B cell (primary cell): ENCODE results near the gene BMP8A. TPM values are rescaled to one million over a fixed set of nuclear protein-coding genes. Genes with fewer than 3 reads are reported as not detected.

Source experiments
- ATAC-seq: fragments of 200-7000 bp; cut with Tn5 transposase; one replicate; pipeline ENCODE4 v1.10.0; 2021; ENCODE audit warnings: low read depth, mild to moderate bottlenecking, moderate number of reproducible peaks, moderate library complexity
- CTCF ChIA-PET: fragments of 350-600 bp; sonication (Branson Sonifier 250); formaldehyde crosslinking; loops from one replicate; lab custom pipeline; 2021; ENCODE audit warnings: antibody characterized with exemption, inconsistent platforms; lab: Charles Lee
- POLR2A ChIA-PET: fragments of 350-600 bp; sonication (Branson Sonifier 250); formaldehyde crosslinking; loops from one replicate; lab custom pipeline; 2021; ENCODE audit warnings: antibody characterized with exemption; lab: Charles Lee
- DNase-seq: peaks from one replicate; pipeline ENCODE4 v3.0.0; 2013
- H2AFZ ChIP-seq: 2 replicates; pipeline ENCODE4 v1.6.1; 2012; ENCODE audit warnings: mild to moderate bottlenecking, low read depth, low read length; ENCODE audit not compliant: insufficient read depth, poor library complexity, severe bottlenecking
- H3K27ac ChIP-seq, 2 donors: 1 replicate in 1 of 2; 2 replicates in 1 of 2; pipeline ENCODE4 v1.5.1; 2012 to 2013; ENCODE audit warnings: low read length in 2 of 2, mild to moderate bottlenecking in 2 of 2, moderate library complexity in 1 of 2
- H3K27me3 ChIP-seq, 4 experiments: fragments of 200-600 bp in 1 of 4; sonication (generic) in 1 of 4; replicated peaks in 1 of 4; 1 replicate in 2 of 4; 2 replicates in 2 of 4; pipeline versions ENCODE4 v1.6.1 to v1.7.0; 2013 to 2016; ENCODE audit warnings: low read length in 3 of 4, mild to moderate bottlenecking in 2 of 4, mixed read lengths in 1 of 4, moderate library complexity in 1 of 4; ENCODE audit not compliant: insufficient read depth in 4 of 4, control insufficient read depth in 3 of 4; ENCODE audit errors: control extremely low read depth in 1 of 4
- H3K36me3 ChIP-seq, 2 experiments: replicated peaks in 1 of 2; 1 replicate in 1 of 2; 2 replicates in 1 of 2; pipeline versions ENCODE4 v1.6.1 to v1.7.1; 2013; ENCODE audit warnings: low read length in 1 of 2; ENCODE audit not compliant: insufficient read depth in 2 of 2, control insufficient read depth in 1 of 2; ENCODE audit errors: control extremely low read depth in 1 of 2, extremely low read depth in 1 of 2
- H3K4me1 ChIP-seq, 2 donors: fragments of 200-600 bp in 1 of 2; sonication (generic) in 1 of 2; 1 replicate in 1 of 2; 2 replicates in 1 of 2; pipeline versions ENCODE4 v1.5.1 to v1.6.1; 2013 to 2017; ENCODE audit warnings: low read length in 2 of 2; ENCODE audit not compliant: control insufficient read depth in 2 of 2, insufficient read depth in 2 of 2
- H3K4me2 ChIP-seq: replicated peaks from 2 replicates; pipeline ENCODE3; 2012; ENCODE audit warnings: mild to moderate bottlenecking, low read depth, low read length; ENCODE audit not compliant: poor library complexity, severe bottlenecking
- H3K4me3 ChIP-seq, 5 experiments: fragments of 200-600 bp in 1 of 5; sonication (generic) in 1 of 5; 1 replicate in 3 of 5; 2 replicates in 2 of 5; pipeline versions ENCODE4 v1.5.1 to v1.7.0; 2011 to 2016; ENCODE audit warnings: low read length in 4 of 5, mild to moderate bottlenecking in 4 of 5, low read depth in 2 of 5, control low read depth in 1 of 5, moderate library complexity in 1 of 5; ENCODE audit not compliant: insufficient read depth in 1 of 5; ENCODE audit errors: control extremely low read depth in 1 of 5, extremely low read depth in 1 of 5
- H3K79me2 ChIP-seq: fragments of 200-600 bp; sonication (generic); one replicate; pipeline ENCODE4 v1.6.0; 2016; ENCODE audit warnings: low read length; ENCODE audit not compliant: control insufficient read depth, insufficient read depth
- H3K9ac ChIP-seq: fragments of 200-600 bp; sonication (generic); 2 replicates; pipeline ENCODE4 v1.6.1; 2017; ENCODE audit warnings: mild to moderate bottlenecking, low read length, moderate library complexity
- H3K9me3 ChIP-seq, 3 donors: one replicate each; pipeline versions ENCODE4 v1.6.1 to v1.7.1; 2013; ENCODE audit warnings: low read length in 2 of 3; ENCODE audit not compliant: control insufficient read depth in 2 of 3, insufficient read depth in 1 of 3; ENCODE audit errors: control extremely low read depth in 1 of 3
- H4K20me1 ChIP-seq: 2 replicates; pipeline ENCODE4 v1.6.0; 2012; ENCODE audit warnings: mild to moderate bottlenecking, low read length; ENCODE audit not compliant: insufficient read depth, control insufficient read depth, poor library complexity, severe bottlenecking
- H3K27ac Mint-ChIP-seq: one replicate; pipeline ENCODE4 v1.8.0; 2021; ENCODE audit warnings: mixed read lengths
- H3K27me3 Mint-ChIP-seq: one replicate; pipeline ENCODE4 v1.8.0; 2021; ENCODE audit warnings: mixed read lengths
- H3K4me1 Mint-ChIP-seq: one replicate; pipeline ENCODE4 v1.8.0; 2021; ENCODE audit warnings: mixed read lengths
- H3K4me3 Mint-ChIP-seq: one replicate; pipeline ENCODE4 v1.8.0; 2021; ENCODE audit warnings: mixed read lengths
- H3K9me3 Mint-ChIP-seq: one replicate; pipeline ENCODE4 v1.8.0; 2022; ENCODE audit warnings: mixed read lengths; ENCODE audit not compliant: insufficient read depth
- EZH2 ChIP-seq: IDR thresholded peaks from 2 replicates; pipeline ENCODE4 v1.6.1; 2012; ENCODE audit warnings: borderline replicate concordance, low read depth, mild to moderate bottlenecking, moderate library complexity, low read length; ENCODE audit not compliant: insufficient read depth, poor library complexity, severe bottlenecking
- WGBS: methylation state at CpG from one replicate; pipeline ENCODE4 v1.1.5; 2013; ENCODE audit warnings: missing lambda C conversion rate; ENCODE audit not compliant: insufficient coverage; 5-methylcytosine and 5-hydroxymethylcytosine counted together
- intact Hi-C: fragments of 100-400 bp; cut with micrococcal nuclease; formaldehyde crosslinking; loops from one replicate; pipeline ENCODE4 v1.10.0; 2022
- polyA plus RNA-seq: library from polyadenylated mRNA; depleted of rRNA; stranded (reverse); fragments of >200 nt; gene quantifications from 2 replicates; pipeline ENCODE4 v1.2.3, GENCODE V29; 2012
- total RNA-seq, 2 donors: library from RNA; stranded (reverse); fragments of 120-200 nt in 1 of 2; gene quantifications; 1 replicate in 1 of 2; 2 replicates in 1 of 2; pipeline versions ENCODE4 v1.2.3 to v1.2.4, GENCODE V29; 2013 to 2022
- TF ChIP-seq, protein P1 (sequence below): fragments of 200-600 bp; IDR thresholded peaks from one replicate; pipeline ENCODE4 v1.8.0; 2022; ENCODE audit warnings: antibody characterized with exemption, mild to moderate bottlenecking

Gene BMP8A
- total and polyA plus RNA-seq, 2 donors (not counting 1 experiment from before 2014, with no cell fraction given): 0.25 to 1.1 TPM

DNA sequence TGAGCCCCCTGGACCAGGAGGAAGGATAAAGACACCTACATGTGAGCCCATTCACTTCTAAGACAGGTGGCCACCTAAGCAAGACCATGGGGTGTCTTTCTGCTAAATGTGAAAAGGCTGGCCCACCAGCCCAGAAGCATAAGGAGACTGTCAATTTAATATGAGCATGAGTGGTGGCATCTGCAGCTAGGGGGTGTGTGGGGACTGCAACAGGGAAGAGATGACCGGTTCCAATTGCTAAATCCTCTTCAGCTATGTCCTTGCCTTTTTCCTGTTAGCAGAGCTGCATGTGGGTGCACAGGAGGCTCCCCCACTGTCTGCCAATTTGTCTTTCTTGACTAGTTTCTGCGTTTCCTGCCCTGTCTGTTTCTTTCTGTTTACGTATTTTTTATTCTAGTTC is 22.3 kb upstream of the BMP8A start:
- H3K27me3 ChIP-seq: no peaks in the 10 kb centered on the region
- no peaks in the 10 kb centered on the region for H3K4me1 ChIP-seq
- H3K9me3 ChIP-seq: no peaks in the 10 kb centered on the region
- H3K79me2 ChIP-seq: no peaks in the 10 kb centered on the region
- Mint-ChIP-seq H3K27ac (no peak overlapping the region), H3K4me1 (no peaks in the 10 kb centered on the region), H3K4me3 (no peak overlapping the region), H3K9me3 (no peaks in the 10 kb centered on the region), H3K27me3 (no peaks in the 10 kb centered on the region)
- peaks cover 19 to 72% of the 10 kb centered on the region in 2 experiments for H3K36me3 ChIP-seq
- TF ChIP-seq EZH2: no peak
- TF ChIP-seq, protein P1, sequence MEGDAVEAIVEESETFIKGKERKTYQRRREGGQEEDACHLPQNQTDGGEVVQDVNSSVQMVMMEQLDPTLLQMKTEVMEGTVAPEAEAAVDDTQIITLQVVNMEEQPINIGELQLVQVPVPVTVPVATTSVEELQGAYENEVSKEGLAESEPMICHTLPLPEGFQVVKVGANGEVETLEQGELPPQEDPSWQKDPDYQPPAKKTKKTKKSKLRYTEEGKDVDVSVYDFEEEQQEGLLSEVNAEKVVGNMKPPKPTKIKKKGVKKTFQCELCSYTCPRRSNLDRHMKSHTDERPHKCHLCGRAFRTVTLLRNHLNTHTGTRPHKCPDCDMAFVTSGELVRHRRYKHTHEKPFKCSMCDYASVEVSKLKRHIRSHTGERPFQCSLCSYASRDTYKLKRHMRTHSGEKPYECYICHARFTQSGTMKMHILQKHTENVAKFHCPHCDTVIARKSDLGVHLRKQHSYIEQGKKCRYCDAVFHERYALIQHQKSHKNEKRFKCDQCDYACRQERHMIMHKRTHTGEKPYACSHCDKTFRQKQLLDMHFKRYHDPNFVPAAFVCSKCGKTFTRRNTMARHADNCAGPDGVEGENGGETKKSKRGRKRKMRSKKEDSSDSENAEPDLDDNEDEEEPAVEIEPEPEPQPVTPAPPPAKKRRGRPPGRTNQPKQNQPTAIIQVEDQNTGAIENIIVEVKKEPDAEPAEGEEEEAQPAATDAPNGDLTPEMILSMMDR: no peak
- ChIA-PET CTCF (no interaction called here), POLR2A (no interaction called here)
- no peak overlapping the region for H3K4me3 ChIP-seq
- no peak overlapping the region for H3K9ac ChIP-seq
- H2AFZ ChIP-seq: no peak overlapping the region
- no peaks in the 10 kb centered on the region for H4K20me1 ChIP-seq
- no peak overlapping the region for H3K27ac ChIP-seq
- WGBS: 86% methylated on average over 2 of the region's 3 CpGs
- no peak for ATAC-seq
- DNase-seq: no peak
- intact Hi-C loops: no loop called here
- no peak overlapping the region for H3K4me2 ChIP-seq

DNA sequence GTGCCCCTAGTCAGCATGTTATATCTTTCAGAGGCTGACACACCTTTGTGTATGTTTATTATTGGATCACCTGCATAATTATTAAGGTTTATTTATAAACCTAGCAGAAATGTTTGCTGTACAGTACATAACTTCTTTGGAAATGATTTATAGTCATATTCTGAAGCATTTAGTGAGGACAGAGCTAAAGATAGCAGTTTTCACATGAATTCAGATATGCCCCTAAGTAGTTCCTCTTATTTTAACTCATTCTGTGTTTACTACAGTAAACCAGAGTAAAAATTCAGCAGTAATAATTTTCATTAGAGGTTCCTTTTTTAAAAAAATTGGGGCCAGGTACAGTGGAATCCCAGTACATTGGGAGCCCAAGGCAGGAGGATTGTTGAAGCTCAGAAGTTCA is 21.4 kb upstream of the BMP8A start:
- no peak overlapping the region for H3K27ac Mint-ChIP-seq
- TF ChIP-seq, protein P1: no peak
- TF ChIP-seq EZH2: no peak
- POLR2A ChIA-PET: no interaction called here

More for the DNA sequence above, 21.4 kb upstream of the BMP8A start:
- ATAC-seq: no peak
- Mint-ChIP-seq H3K4me3 (no peak overlapping the region), H3K4me1 (no peaks in the 10 kb centered on the region), H3K9me3 (no peaks in the 10 kb centered on the region), H3K27me3 (no peaks in the 10 kb centered on the region)
- intact Hi-C loops: loop anchor here (10.0 kb wide), 1 partner anchor 65 kb away; no protein-coding TSS in a partner anchor
- no peak for DNase-seq
- Histone ChIP-seq H4K20me1 (no peaks in the 10 kb centered on the region), H3K27me3 (no peaks in the 10 kb centered on the region), H3K4me2 (no peak overlapping the region), H3K9ac (no peak overlapping the region), H2AFZ (no peak overlapping the region), H3K36me3 (peaks cover 19 to 63% of the 10 kb centered on the region in 2 experiments), H3K4me3 (no peak overlapping the region), H3K27ac (no peak overlapping the region), H3K79me2 (no peaks in the 10 kb centered on the region), H3K9me3 (no peaks in the 10 kb centered on the region), H3K4me1 (no peaks in the 10 kb centered on the region)
- CTCF ChIA-PET: interaction anchor here (1.0 to 1.2 kb wide), 2 partner anchors 69 kb away, joined by 3 read pairs; no protein-coding TSS in a partner anchor
